ENCODE results near the gene OPCML. TPM values are rescaled to one million over a fixed set of nuclear protein-coding genes. Genes with fewer than 3 reads are reported as not detected.
A peak's percentile ranks its signal among the peaks of the same experiment; 100 is the strongest.

The OPCML gene
- total RNA-seq, 1 donor from 2014 or later: 1.7 TPM

- H3K9me3 Mint-ChIP-seq (ENCODE audit: low read depth): no peaks in the 10 kb centered on the region
- H3K4me3 Mint-ChIP-seq (ENCODE audit: low read depth): no peak overlapping the region
- peaks cover 3% of the 10 kb centered on the region for H3K4me1 Mint-ChIP-seq (ENCODE audit: low read depth)
- no peak overlapping the region for H3K27ac Mint-ChIP-seq
- no peak for DNase-seq (ENCODE audit: low spot score, unreplicated experiment)
- peaks cover 67% of the 10 kb centered on the region for H3K27me3 Mint-ChIP-seq
- no peaks in the 10 kb centered on the region for H3K36me3 Mint-ChIP-seq (ENCODE audit: insufficient read depth)
- TF ChIP-seq CTCF (IDR thresholded peaks at IDR 0.05; ENCODE audit: unreplicated experiment): peak; percentile 53
Measured at GRCh38 chr11:133156986-133157745, 375.1 kb downstream of the OPCML start.

- TF ChIP-seq CTCF (IDR thresholded peaks at IDR 0.05; ENCODE audit: unreplicated experiment): no peak
- Mint-ChIP-seq H3K4me3 (ENCODE audit: low read depth) (no peak overlapping the region), H3K27ac (no peak overlapping the region), H3K36me3 (ENCODE audit: insufficient read depth) (no peaks in the 10 kb centered on the region), H3K4me1 (ENCODE audit: low read depth) (no peaks in the 10 kb centered on the region), H3K9me3 (ENCODE audit: low read depth) (no peaks in the 10 kb centered on the region), H3K27me3 (peaks cover 74% of the 10 kb centered on the region)
- DNase-seq (ENCODE audit: low spot score, unreplicated experiment): no peak
Measured at GRCh38 chr11:133154781-133155180, 377.5 kb downstream of the OPCML start.

GRCh38 chr11:133154076-133154475, 378.2 kb downstream of the OPCML start:
- Mint-ChIP-seq H3K9me3 (ENCODE audit: low read depth) (no peaks in the 10 kb centered on the region), H3K27me3 (peaks cover 72% of the 10 kb centered on the region)

GRCh38 chr11:133153031-133153430, 379.3 kb downstream of the OPCML start:
- DNase-seq (ENCODE audit: low spot score, unreplicated experiment): no peak
- H3K4me3 Mint-ChIP-seq (ENCODE audit: low read depth): no peak overlapping the region
- H3K27me3 Mint-ChIP-seq: peaks cover 79% of the 10 kb centered on the region
- no peak overlapping the region for H3K27ac Mint-ChIP-seq
- TF ChIP-seq CTCF (IDR thresholded peaks at IDR 0.05; ENCODE audit: unreplicated experiment): no peak
- no peaks in the 10 kb centered on the region for H3K36me3 Mint-ChIP-seq (ENCODE audit: insufficient read depth)
- H3K9me3 Mint-ChIP-seq (ENCODE audit: low read depth): no peaks in the 10 kb centered on the region
- no peaks in the 10 kb centered on the region for H3K4me1 Mint-ChIP-seq (ENCODE audit: low read depth)

More at GRCh38 chr11:133154076-133154475, 378.2 kb downstream of the OPCML start:
- no peak for TF ChIP-seq CTCF (IDR thresholded peaks at IDR 0.05; ENCODE audit: unreplicated experiment)
- no peak overlapping the region for H3K27ac Mint-ChIP-seq
- H3K36me3 Mint-ChIP-seq (ENCODE audit: insufficient read depth): no peaks in the 10 kb centered on the region
- H3K4me1 Mint-ChIP-seq (ENCODE audit: low read depth): no peaks in the 10 kb centered on the region
- no peak overlapping the region for H3K4me3 Mint-ChIP-seq (ENCODE audit: low read depth)
- DNase-seq (ENCODE audit: low spot score, unreplicated experiment): no peak

GRCh38 chr11:133149698-133150097, 382.6 kb downstream of the OPCML start:
- Mint-ChIP-seq H3K27me3 (peaks cover 64% of the 10 kb centered on the region), H3K9me3 (ENCODE audit: low read depth) (no peaks in the 10 kb centered on the region), H3K27ac (no peak overlapping the region), H3K4me1 (ENCODE audit: low read depth) (peaks cover 17% of the 10 kb centered on the region), H3K4me3 (ENCODE audit: low read depth) (no peak overlapping the region), H3K36me3 (ENCODE audit: insufficient read depth) (no peaks in the 10 kb centered on the region)
- no peak for TF ChIP-seq CTCF (IDR thresholded peaks at IDR 0.05; ENCODE audit: unreplicated experiment)
- DNase-seq (ENCODE audit: low spot score, unreplicated experiment): no peak
